Measurements from ENCODE around the gene GBP2.
"Not testable (repeated sequence)": the region's sequence is repeated elsewhere in the genome, so short reads cannot be mapped to it uniquely, and the experiment has no call there.

The GBP2 gene, protein sequence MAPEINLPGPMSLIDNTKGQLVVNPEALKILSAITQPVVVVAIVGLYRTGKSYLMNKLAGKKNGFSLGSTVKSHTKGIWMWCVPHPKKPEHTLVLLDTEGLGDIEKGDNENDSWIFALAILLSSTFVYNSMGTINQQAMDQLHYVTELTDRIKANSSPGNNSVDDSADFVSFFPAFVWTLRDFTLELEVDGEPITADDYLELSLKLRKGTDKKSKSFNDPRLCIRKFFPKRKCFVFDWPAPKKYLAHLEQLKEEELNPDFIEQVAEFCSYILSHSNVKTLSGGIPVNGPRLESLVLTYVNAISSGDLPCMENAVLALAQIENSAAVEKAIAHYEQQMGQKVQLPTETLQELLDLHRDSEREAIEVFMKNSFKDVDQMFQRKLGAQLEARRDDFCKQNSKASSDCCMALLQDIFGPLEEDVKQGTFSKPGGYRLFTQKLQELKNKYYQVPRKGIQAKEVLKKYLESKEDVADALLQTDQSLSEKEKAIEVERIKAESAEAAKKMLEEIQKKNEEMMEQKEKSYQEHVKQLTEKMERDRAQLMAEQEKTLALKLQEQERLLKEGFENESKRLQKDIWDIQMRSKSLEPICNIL

DNA sequence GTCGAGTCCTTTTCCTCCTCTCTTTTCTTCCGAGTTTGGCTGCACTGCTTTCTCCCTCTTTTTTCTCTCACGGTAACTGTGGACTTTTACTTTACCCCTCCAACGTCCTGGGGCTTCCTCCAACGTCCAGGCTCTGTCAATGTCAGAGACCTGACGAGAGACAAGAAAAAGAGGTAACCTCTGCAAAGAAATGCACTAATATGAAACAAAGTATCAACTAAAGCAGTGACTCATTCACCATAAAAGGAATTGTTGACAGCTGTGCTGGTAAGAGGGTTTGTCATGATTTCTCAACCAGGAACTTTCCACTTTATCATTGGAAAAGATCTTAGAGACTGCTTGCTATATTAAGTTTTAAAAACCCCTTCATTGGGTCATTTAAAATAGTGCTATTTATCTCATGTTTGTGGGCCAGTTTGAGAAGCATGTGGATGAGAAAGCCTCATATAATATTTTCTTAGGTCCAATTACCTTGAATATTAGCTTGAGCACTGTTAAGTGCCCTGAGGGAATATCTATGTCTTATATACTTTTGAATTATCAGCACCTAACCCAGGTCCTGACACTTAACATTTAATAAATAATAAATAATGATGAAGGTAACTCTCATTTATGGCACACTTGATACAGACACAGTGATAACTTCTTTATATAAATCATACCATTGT, at the start of gene GBP2:
Gene GBP2, minus strand, starts transcription at position 202 of the 668 bp plus-strand sequence. CDS start 4,148 bp downstream, outside the sequence.
- no peak for DNase-seq

DNA sequence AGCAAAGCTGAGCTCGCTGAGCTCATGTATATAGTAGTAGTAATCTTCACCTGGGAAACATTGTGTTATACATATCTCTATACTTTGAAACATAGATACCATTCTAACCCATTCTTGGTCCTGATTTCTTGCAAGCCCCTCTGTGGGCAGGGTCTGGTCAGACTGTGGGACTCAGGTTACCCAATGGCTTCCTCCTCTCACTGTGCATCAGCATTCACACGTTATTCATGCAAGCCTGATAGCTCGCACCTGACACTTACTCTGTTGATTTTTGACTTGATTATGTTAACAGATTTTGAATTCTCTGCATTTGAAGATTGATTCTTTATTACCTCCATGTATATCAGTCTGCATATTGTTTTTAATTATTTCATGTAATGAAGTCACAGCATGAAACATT, 48.6 kb upstream of the GBP2 start:
- DNase-seq = no peak

DNA sequence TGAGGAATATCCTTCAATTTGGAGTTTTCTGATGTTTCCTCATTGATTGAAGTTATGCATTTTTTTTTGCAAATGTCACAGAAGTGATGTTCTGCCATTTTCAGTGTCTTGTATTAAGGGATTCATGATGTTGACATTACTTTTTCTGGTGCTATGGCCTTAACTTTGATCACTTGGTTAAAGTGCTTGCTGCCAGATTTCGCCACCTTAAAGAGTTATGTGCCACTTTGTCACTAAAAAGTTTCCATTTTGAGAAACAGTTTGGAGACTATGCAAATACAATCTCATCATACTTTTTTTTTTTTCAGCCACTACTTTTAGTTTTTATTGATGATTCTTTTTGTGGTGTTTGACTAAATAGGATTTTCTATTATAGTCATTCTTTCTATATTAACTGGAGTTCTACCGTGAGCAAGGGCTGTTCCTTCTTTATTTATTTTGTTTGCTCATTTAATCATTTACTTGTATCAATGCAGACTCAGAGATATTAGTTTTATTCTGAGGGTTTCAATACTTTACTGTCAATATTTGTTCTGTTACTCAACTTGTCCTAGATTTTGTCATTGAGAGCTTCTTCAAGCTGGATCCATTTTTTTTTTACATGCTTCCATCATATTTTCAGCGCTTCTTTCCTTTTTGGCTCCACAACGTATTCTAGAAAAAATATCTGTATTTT, 46.7 kb upstream of the GBP2 start:
- no peak for DNase-seq

DNA sequence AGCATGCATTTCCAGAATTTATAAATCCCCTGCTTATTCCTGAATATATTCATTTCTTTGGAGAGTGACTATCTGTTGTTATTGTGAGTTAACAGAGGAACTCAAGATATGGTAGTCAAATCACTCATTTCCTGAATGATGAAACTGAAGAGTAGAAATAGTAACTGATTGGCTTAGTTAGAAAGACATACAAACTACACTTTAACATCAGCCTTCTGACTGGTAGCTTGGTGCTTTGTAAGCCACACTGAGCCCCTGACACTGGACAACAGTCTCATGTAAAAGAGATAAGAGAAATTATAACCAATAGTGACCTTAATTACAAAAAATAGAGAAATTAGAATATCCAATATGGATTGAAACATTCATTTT, 45.1 kb upstream of the GBP2 start:
- no peak for DNase-seq

DNA sequence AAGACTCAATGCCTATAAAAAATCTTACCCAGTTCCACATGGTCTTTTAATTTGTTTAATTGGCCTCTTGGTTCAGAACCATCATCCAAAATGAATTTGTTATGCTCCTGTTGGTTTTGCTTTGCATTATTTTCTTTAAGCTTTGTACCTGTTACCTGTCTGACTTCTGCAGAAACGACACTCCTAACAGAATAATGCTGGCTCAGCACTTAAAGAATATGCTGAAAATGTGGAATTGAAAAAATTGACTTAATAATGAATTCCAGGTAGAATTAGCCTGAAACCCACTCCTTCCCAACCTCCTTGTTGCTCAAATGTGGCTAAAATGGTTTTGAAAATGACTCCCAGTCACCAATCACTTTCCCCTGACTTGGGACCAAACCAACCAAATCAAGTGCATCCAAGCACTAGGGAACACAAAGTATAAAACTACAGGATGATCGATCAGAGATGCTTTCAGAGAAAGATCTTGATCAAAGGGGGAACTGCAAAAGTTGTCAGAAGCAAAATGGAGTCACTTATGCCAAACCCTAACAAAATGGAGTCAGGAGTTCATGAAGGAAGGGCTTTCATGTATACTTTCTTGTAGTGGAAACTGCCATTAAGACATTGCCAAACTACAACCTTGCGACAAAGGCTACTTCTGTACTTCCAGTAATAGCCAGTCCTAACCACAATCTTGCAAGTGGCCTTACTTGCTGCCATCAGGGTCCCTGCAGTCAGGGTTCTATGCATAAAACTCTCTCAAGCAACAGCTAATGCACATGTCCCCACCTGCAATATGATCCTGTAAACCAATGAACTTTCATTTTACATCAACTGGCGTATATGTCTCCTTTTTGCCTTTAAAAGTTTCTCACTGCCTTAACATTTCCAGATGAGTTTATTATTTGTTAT, 44.5 kb upstream of the GBP2 start:
- no peak for DNase-seq

DNA sequence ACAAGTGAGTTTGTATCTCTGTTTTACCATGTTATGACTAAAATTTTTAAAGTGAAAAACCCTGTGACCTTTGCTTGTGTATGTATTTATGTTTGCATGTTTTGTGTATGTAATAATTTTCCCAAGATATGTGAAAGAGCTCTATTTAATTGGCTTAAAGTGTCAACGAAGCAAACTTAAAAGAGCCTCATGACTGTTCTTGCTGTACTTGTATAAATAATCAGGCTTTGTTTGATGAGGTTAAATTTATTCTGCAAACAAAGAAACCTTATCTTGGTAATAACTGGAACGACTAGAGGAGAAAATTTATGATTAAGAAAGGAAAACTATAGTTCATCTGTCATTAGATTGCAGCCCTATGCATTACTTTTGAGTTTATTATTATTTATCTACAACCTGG, 43.3 kb upstream of the GBP2 start:
- no peak for DNase-seq

DNA sequence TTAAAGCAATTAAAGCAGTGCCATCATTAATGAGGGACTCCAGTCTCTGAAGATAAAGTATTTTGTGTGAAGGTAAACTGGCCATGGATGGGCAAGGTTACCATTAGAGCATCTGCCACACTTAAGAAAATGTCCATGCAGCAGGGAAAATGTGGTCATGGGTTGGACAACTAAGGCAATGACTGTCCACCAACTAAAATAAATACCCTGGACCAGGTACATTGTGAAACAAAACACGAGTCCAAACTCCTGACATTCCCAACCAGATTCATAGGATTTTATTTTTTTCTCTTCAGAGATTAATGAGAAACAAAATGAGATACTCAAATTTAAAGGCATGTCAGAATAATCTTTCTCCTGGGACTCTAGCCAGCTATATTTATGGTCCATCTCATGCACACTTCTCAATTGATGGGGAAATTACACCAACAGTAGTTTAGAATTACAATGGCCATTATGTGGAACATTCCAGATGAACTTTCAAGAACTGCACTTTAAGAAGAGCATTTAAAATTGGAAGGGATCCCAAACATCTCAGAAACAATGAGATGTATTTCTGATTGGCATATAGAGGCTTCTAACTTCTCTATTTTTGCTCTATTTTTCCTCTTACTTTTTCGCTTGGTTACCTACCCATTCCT, 41.8 kb upstream of the GBP2 start:
- DNase-seq = no peak

DNA sequence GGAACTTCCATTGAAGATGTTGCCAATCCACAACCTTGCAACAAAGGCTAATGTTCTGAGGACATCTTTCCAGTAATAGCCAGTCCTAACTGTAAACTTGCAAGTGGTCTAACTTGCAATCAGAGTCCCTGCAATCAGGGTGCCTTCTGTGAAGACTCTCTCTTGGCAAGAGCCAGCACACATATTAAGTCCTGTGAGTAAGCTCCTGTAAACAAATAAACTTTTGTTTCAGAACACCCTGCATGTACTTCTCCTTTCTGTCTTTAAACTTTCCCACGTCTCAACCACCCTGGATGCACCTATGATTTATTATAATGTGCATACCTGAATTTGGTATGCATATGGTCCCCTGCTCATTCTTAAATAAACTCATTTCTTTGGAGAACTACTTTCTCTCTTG, 40.8 kb upstream of the GBP2 start:
- no peak for DNase-seq

DNA sequence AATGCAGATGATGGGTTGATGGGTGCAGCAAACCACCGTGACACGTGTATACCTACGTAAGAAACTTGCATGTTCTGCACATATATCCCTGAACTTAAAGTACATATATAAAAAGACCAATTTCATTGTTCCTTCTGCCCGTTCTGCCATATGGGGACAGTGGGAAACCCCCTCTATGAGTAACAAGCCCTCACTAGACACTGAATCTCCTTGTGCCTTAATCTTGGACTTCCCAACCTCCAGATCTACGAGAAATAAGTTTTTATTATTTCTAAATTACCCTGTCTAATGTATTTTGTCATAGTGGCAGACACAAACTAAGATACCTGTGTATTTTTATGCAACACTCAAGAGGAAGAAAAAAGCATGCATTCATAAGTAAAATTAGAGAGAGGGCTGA, 39.9 kb upstream of the GBP2 start:
- no peak for DNase-seq

DNA sequence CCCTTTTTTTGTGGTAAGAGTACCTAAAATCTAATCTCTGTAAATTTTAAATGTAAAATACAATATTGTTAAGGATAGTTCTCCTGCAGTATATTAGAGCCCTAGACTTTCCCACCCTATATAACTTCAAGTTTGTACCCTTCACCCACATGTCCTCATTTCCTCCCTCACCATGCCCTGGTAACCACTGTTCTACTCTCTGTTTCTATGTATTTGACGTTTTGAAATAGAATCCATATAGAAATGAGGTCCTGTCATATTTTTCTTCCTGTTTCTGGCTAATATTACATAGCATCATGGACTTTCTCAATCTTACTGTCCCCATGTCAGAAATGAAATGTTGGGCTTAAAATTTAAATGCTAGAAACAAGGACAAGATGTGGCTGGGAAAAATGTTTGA, 25.1 kb upstream of the GBP2 start:
- DNase-seq = no peak

DNA sequence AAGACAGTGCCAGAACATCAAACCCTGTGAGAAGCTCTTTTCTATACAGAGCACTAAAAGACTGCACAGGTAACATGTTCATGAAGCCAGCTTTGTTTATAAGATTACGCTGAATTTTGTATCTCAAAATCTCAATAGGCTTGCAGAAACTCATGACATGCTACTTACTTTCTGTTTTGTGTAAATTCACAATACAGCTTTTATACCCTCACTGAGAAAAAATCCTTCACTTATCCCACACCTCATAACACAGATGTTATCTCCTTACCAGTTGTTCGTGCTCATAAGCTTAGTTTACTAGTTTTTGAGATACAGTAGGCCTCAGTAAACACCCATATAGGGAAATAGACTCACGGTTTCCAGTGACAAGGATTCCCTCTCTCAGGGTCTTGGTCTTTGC, 24.1 kb upstream of the GBP2 start:
- no peak for DNase-seq

DNA sequence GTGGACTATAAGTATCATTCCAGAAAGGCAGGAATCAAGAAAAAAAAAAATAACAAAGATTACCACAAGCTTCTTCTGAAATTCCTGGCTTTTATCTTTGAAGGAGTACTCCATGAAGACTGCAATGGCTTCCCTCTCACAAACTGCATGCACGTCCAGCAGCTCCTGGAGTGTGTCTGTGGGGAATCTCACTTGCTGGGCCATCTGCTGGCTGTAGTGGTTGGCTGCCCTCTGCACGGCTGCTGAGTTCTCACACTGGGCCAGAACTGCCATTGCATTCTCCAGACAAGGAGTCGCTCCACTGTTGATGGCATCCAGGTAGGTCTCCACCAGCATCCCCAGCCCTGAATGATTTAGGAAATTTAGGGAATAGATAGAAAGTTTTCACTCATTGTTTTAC, 23.3 kb upstream of the GBP2 start:
- no peak for DNase-seq

DNA sequence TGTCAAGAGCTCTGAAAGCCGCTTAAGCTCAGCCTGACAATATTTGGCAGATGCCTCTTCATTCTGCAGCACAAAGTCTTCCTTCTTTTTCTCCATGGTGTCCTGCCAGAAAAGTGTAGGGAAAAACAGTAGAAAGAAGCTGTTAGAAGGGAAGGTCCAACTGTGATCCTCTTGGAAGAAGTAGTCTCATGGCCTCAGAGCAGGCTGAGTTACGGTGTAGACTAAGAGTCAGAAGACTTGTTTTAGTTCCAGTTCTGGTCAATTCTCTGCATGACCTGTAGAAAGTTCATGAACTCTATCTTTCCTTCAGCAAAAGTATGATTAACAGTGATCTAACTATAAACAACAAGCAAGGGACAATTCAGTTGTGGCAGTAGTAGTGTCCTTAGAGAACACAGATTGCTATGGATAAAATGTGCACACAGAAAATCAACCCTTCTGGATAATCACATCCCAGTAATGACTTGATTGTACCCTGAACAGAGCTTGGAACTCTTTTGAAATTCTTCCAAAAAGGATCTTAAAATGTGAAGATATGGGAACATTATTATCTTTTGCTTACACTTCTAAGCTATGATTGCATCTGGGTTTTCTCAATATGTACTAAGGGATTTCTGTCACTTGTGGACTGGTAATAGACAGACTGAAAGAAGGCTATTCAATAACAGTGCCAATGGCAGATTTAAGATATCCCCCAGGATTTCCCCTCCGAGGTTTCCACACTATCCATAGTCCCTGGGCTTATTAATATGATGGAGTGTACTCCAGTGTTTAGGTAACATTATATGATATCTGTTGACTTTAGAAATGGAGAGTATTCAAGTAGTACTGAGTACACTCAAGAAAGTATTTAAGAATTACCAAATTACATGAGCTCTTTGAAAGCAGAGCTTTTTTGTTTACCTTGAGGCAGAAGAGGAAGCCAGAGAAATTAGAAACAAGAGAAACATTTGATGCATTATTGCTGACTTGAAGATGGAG, 22.1 kb upstream of the GBP2 start:
- DNase-seq = no peak

DNA sequence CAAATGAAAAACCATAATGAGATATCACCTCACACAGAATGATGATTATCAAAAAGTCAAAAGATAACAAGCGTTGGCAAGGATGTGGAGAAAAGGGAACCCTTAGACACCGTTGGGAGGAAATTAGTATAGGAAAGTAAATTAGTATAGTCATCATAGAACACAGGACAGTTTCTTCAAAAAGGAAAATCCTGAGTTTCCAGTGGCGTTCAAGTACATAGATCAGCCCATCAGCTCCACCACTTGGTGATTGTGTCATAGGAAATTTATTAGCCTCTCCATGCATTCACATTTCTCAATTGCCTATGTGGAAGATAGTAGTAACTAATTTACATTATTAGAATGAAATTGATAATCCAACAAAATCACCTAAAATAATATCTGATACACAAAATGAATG, 20.8 kb upstream of the GBP2 start:
- DNase-seq = no peak

DNA sequence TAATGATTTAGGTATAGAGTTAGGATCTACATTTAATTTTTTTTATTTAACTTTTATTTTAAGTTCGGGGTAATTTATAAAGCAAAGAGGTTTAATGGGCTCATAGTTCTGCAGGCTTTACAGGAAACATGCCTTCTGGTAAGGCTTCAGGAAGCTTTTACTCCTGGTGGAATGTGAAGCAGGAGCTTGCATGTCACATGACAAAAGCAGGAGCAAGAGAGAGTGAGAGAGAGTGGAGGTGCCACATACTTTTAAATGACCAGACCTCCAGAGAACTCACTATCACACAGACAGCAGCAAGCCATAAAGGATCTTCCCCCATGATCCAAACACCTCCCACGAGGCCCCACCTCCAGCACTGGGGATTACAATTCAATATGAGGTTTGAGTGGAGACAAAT, 17.6 kb upstream of the GBP2 start:
- DNase-seq = no peak

DNA sequence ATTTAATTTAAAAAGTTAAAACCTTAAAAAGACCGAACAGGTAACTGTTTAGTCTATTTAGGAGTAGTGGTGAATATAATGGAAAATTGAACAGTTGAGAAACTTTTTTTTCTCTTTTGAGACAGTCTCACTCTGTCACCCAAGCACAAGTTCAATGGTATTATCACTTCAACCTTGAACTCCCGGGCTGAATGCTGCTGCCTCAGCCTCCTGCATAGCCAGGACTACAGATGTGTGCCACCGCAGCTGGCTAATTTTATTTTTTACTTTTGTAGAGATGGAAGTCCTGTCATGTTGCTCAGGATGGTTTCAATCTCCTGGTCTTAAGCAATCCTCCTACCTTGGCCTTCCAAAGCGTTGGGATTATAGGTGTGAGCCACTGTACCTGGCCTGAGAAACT, 16.2 kb upstream of the GBP2 start:
- DNase-seq = no peak

DNA sequence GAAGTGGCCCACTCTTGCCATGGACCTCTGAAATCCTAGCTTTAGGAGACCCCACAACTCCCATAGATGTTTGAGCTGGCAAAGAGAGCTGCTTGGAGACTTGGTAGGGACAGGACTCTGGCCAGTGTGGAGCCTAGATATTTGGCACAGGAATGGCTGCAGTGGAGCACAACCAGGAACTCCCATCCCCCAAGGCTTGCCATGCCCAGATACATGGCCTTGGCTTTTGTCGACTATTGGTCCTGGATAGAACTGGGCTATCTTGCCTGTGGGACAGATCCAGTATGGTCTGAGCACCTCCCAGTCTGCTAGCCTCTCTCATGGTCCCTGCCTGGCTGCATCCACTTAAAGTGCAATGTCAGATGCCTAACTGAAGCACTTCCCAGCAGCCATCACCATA, 7.8 kb upstream of the GBP2 start:
- DNase-seq = no peak

DNA sequence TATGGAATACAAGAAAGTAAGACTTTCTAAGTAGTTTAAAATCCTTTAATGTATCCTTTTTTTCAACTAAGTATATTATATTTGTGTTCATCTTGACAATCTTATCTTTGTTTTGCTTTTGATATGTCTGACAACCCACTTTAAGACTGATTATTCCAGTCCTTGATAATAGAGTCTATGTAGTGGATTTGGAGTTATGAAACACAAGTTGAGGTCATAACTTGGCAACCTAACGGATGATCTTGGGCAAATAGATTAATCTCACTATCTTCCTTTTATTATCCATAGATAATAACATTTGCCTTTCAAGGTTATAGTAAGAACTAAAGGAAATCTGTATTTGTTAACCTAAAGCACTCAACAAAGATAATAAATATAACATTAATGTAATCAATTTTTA, 4.8 kb upstream of the GBP2 start:
- DNase-seq = no peak

DNA sequence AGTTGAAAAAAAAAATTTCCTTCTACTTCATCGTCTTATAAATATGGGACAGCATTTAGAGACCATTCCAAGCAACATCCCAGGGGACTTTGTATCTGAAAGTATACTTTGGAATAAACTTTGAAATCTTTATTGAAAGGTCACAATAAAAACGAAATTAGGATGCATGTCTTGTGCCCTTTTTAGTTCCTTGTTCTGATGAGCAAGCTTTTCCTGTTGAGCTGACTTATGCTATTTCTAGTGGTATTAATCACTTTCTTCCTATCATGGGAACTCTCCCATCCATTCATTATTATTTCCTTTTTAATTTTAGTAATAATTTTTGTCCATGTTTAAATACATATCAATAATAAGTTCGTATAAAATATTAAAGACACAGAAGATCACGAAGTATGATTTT, 4.0 kb upstream of the GBP2 start:
- DNase-seq = no peak

DNA sequence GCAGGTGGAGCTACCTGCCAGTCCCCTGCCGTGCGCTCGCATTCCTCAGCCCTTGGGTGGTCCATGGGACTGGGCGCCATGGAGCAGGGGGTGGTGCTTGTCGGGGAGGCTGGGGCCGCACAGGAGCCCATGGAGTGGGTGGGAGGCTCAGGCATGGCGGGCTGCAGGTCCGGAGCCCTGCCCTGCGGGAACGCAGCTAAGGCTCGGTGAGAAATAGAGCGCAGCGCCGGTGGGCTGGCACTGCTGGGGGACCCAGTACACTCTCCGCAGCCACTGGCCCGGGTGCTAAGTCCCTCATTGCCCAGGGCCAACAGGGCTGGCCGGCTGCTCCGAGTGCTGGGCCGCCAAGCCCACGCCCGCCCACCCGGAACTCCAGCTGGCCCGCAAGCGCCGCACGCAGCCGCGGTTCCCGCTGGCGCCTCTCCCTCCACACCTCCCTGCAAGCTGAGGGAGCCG, 2.1 kb upstream of the GBP2 start:
- DNase-seq = not testable (repeated sequence)

All from NCI-H2081 (cell line).